Epithelial cell of esophagus (primary cell): ENCODE results near the gene CERK.

Experiments
- DNase-seq: peaks from one replicate; pipeline ENCODE4 v3.0.0; 2010; ENCODE audit warnings: low read depth
- H3K4me3 ChIP-seq: 2 replicates; pipeline ENCODE4 v1.5.1; 2011; ENCODE audit warnings: mild to moderate bottlenecking, low read length, control low read depth
- CTCF ChIP-seq: IDR thresholded peaks from 2 replicates; pipeline ENCODE4 v1.5.1; 2011; ENCODE audit warnings: low read depth, mild to moderate bottlenecking, low read length, control low read depth, inconsistent platforms; ENCODE audit not compliant: insufficient read depth; ENCODE audit errors: missing control alignments

The CERK gene

DNA sequence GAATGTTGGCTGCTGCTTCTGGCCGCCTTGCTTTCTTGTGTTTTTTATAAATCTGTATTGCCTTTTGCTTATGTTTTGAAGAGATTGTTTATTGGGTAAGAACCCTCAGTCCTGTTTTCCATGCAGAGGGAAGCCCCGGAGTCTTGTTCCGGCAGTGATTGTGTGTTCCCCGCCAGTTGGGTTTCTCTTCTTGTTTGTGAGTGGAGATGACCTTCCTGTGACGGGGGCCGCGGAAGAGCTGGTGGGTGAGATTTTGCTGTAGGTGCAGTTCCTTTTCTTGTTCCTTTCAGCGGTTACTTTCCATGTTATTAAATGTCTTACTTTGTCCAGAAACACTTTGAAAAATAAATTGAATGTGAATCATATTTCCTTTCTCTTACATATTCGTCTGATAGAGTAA lies 32.7 kb upstream of the CERK start:
- H3K4me3 ChIP-seq: no peak overlapping the region
- TF ChIP-seq CTCF: no peak
- DNase-seq: no peak

DNA sequence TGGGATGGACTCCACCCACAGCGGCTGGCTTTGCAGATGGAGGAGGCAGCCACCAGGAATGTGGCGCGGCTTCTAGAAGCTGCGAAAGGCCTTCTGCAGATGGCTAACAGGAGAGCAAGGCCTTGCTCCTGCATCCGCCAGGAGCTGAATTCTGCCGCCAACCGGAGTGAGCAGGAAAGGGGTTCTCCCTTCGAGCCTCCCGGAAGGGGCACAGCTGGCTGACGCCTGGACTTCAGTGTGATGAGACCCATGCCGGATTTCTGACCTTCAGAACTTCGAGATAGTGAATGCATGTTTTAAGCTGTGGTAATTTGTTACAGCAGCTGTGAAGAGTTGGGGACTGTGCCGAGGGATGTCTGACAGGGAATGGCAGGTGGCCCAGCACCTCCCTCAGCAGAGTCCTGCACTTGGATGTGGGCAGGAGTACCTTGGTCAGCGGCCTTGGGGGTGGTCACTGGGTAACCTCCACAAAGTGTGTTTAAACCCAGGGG lies 32.1 kb upstream of the CERK start:
- TF ChIP-seq CTCF: no peak
- no peak for DNase-seq
- no peak overlapping the region for H3K4me3 ChIP-seq

GRCh38 chr22:46769706-46770105 lies 31.7 kb upstream of the CERK start:
- no peak for DNase-seq
- no peak for TF ChIP-seq CTCF
- no peak overlapping the region for H3K4me3 ChIP-seq

DNA sequence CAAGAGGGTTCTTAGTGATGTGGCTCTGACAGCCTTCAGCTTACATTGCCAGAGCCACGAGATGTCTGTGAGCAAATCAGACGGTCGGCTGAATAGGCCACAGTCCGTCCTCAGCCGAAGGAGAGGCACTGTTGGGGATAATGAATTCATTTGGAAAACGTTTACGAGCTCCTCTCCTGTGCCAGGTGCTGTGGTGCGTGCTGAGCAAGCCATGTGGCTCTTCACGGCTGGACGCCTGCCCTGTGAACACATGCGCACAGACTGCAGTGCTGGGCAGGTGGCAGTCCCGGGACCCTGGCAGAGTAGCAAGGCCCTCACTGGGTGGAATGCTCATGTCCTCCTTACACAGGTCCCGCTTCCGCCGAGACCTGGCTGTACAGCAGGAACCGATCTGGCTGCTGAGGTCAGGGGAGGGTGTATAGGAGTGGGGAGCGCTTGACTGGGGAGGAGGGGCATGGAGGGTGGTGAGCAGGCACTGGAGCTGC lies 31.2 kb upstream of the CERK start:
- TF ChIP-seq CTCF: no peak
- H3K4me3 ChIP-seq: no peak overlapping the region
- no peak for DNase-seq

DNA sequence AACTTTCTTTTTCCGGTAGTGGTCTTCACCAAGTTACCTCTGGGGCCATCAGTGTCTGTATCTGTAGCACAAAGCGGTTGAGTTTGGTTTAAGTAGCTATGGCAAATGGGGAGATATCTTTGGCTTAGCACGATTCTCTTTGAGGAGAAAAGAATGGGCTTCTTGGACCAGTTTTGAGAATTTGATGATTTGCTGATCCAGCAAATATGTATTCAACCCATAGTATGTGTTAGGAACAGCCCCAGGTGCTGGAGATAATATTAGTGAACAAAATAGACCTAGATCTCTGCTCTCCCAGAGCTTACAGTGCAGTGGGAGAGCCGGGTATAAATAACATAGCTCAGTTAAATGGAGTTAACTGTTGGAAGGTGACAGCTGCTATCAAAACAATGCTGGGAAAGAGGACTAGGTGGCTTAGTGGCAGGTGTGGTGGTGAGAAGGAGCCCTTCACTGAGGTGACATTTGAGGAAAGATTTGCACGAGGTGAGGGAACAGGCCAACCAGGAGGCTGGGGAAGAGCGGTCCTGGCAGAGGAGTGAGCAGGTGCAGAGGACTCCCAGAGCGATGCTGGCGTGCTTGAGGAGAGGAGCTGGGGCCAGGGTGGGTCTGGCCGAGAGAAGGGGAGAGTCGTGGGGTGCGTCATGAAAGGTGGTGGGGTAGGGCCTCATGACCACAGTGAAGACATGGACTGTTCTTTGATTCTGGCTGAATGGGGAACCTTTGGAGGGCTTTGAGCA lies 29.4 kb upstream of the CERK start:
- no peak for TF ChIP-seq CTCF
- no peak overlapping the region for H3K4me3 ChIP-seq
- DNase-seq: no peak

DNA sequence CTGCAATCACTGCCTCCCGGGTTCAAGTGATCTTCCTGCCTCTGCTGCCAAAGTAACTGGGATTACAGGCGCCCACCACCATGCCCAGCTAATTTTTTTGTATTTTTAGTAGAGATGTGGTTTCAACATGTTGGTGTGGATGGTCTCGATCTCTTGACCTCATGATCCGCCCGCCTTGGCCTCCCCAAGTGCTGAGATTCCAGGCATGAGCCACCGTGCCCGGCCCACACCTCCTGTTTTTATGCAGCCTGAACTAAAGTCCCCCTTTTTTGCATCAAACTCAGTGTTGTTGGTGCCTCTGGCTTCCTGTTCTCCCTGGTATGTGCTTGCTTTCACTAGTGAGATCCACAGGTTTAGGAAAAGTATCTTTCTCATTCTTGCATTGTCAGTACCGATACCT lies 28.6 kb upstream of the CERK start:
- no peak for TF ChIP-seq CTCF
- no peak for DNase-seq
- H3K4me3 ChIP-seq: no peak overlapping the region

DNA sequence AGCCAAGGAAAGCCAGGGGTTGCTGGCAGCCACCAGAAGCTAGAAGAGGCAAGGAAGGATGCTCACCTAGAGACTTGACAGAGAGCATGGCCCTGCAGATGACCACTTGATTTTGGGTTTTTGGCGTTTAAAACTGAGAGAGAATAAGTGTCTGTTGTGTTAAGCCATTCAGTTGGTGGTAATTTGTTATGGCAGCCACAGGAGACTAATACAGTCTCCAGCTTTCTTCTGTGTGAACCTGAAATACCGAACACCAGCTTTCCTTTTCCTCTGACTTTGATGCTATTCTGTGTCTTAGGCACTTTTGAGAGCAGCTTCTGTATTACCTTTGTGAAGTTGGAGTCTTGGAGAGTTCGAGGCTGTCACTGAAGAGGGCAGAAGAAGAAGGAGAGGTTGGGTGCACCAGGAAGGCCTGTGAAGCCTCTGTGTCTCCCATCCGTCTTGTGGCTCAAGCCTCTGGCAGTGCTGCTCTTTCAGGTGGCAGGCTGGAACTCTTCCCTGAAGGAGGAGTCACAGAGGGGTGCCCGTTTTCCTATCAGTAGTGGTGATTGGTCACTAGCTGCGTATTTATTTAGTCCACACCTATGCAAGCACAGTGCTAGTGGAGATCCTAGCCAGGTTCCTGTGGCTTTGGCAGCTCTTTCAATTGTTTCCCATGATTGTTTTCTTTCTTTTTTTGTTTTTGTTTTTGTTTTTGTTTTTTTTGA lies 26.9 kb upstream of the CERK start:
- no peak overlapping the region for H3K4me3 ChIP-seq
- no peak for DNase-seq
- no peak for TF ChIP-seq CTCF
